Ovary (tissue), 3 donors: Measurements from ENCODE around the gene GSN.

Experiments used
- CTCF ChIP-seq, 3 donors: fragments of 450-650 bp in 2 of 3; fragments of 200-600 bp in 1 of 3; IDR thresholded peaks; one replicate each; pipeline versions ENCODE4 v1.5.1 to v1.8.0; 2016 to 2022; ENCODE audit warnings: antibody characterized with exemption in 3 of 3, mild to moderate bottlenecking in 1 of 3
- EP300 ChIP-seq: sonication (generic); formaldehyde crosslinking; IDR thresholded peaks from one replicate; pipeline ENCODE4 v1.6.1; 2017; ENCODE audit warnings: antibody characterized with exemption
- POLR2A ChIP-seq: fragments of 450-650 bp; IDR thresholded peaks from one replicate; pipeline ENCODE4 v1.6.1; 2017; ENCODE audit warnings: antibody characterized with exemption, mild to moderate bottlenecking, moderate library complexity
- donor health status: DM: no; HTN: no; CAD: no.

- TF ChIP-seq CTCF (IDR thresholded peaks at IDR 0.05) = no peak
- TF ChIP-seq EP300 = no peak
- no peak for TF ChIP-seq POLR2A
These were observed 42.6 kb downstream of the GSN start for GRCh38 chr9:121310571-121310970.
